ENCODE data around the gene MORC3.

Gene MORC3

GRCh38 chr21:36423771-36424433 lies 103.9 kb downstream of the MORC3 start:
- peak; percentile 53 to 58 for DNase-seq

GRCh38 chr21:36424592-36424991 lies 104.6 kb downstream of the MORC3 start:
- no peak for DNase-seq

GRCh38 chr21:36425286-36425685 lies 105.3 kb downstream of the MORC3 start:
- no peak for DNase-seq

Measured in inflammatory macrophage (primary cell).